Stomach (tissue), 9 donors: Measurements from ENCODE around the gene TMCC2. TPM values are rescaled to one million over a fixed set of nuclear protein-coding genes. Genes with fewer than 3 reads are reported as not detected.
"Not testable (repeated sequence)": the region's sequence is repeated elsewhere in the genome, so short reads cannot be mapped to it uniquely, and the experiment has no call there.

ENCODE experiments used
- DNase-seq, 2 donors: peaks; one replicate each; pipeline versions ENCODE4 v3.0.0 to v3.0.0-alpha.2; 2013 to 2019
- H3K27ac ChIP-seq, 5 donors: fragments of 200-600 bp in 4 of 5; sonication (generic) in 4 of 5; one replicate each; pipeline ENCODE4 v1.5.1; 2013 to 2019; ENCODE audit warnings: mild to moderate bottlenecking in 1 of 5, moderate library complexity in 1 of 5
- H3K27me3 ChIP-seq, 3 donors: fragments of 200-600 bp; sonication (generic); one replicate each; pipeline ENCODE4 v1.5.1; 2017 to 2019; ENCODE audit warnings: mixed run types in 1 of 3
- H3K36me3 ChIP-seq, 4 donors: fragments of 200-600 bp; sonication (generic); 1 replicate in 3 of 4; 2 replicates in 1 of 4; pipeline ENCODE4 v1.5.1; 2016 to 2019
- H3K4me1 ChIP-seq, 4 donors: fragments of 200-600 bp; sonication (generic); one replicate each; pipeline ENCODE4 v1.5.1; 2016 to 2019
- H3K4me3 ChIP-seq, 4 donors: fragments of 200-600 bp; sonication (generic) in 3 of 4; one replicate each; pipeline ENCODE4 v1.5.1; 2016 to 2019; ENCODE audit warnings: mild to moderate bottlenecking in 1 of 4
- H3K9me3 ChIP-seq, 4 donors: fragments of 200-600 bp; sonication (generic); one replicate each; pipeline ENCODE4 v1.5.1; 2016 to 2019
- EP300 ChIP-seq: sonication (generic); formaldehyde crosslinking; IDR thresholded peaks from one replicate; pipeline ENCODE4 v1.6.1; 2017; ENCODE audit warnings: antibody characterized with exemption
- POLR2A ChIP-seq, 4 donors: fragments of 450-650 bp; IDR thresholded peaks; one replicate each; pipeline ENCODE4 v1.6.1; 2016; ENCODE audit warnings: antibody characterized with exemption in 4 of 4, control low read depth in 2 of 4, mild to moderate bottlenecking in 1 of 4, moderate library complexity in 1 of 4
- POLR2AphosphoS5 ChIP-seq, 3 donors: sonication (generic); formaldehyde crosslinking; IDR thresholded peaks; one replicate each; pipeline ENCODE4 v1.6.1; 2016; ENCODE audit warnings: antibody characterized with exemption in 3 of 3
- WGBS, 5 donors: extraction: QIAGEN DNeasy Blood & Tissue Kit in 3 of 5; methylation state at CpG; one replicate each; pipeline versions ENCODE4 v1.1.5 to v1.1.7; 2013 to 2018; 5-methylcytosine and 5-hydroxymethylcytosine counted together
- intact Hi-C: fragments of 100-400 bp; cut with DNase I; formaldehyde crosslinking; loops from one replicate; pipeline ENCODE4 v1.15.1; 2023; ENCODE audit warnings: low total_unique reads
- polyA plus RNA-seq, 3 donors: library from polyadenylated mRNA; stranded (reverse); fragments of 200-250 nt; gene quantifications; one replicate each; pipeline ENCODE4 v1.2.3, GENCODE V29; 2013
- total RNA-seq, 5 donors: library from RNA; depleted of rRNA; stranded (reverse); fragments of >200 nt; gene quantifications; one replicate each; pipeline versions ENCODE4 v1.1.0 to v1.2.3, GENCODE V29; 2014 to 2016
- TF ChIP-seq, protein P1 (sequence below), 7 experiments: fragments of 450-650 bp in 4 of 7; fragments of 200-600 bp in 3 of 7; sonication (generic) in 3 of 7; IDR thresholded peaks; one replicate each; pipeline ENCODE4 v1.5.1; 2016 to 2019; ENCODE audit warnings: antibody characterized with exemption in 7 of 7, control low read depth in 2 of 7, mild to moderate bottlenecking in 1 of 7
- donor health status: healthy with polysubstance abuse.
- donor health status: Bipolar disorder and iron deficiency.
- donor health status: healthy.

The TMCC2 gene
- total and polyA plus RNA-seq, 8 donors, result 0.45 to 3.1 (median 1.5) TPM; not detected in 2

DNA sequence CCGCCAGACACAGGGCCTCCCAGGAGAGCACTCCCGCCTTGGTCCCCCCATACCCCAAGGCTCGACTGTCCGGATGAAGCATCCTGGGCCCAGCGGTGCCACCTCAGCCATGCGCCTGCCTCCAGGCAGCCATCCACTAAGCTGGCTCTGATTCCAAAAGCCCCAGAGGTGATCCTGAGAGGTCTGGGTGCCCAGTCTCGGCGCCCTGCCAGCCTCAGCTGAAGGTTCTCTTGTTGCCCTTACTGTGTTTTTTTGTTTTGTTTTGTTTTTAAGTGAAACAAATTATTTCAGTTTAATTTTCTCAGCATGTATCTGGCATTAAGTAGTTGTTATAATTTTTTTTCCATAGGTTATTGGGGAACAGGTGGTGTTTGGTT lies 48.9 kb downstream of the TMCC2 start:
- Histone ChIP-seq H3K27ac (no peak overlapping the region), H3K9me3 (no peaks in the 10 kb centered on the region), H3K36me3 (peaks cover 0 to 9% (median 3%) of the 10 kb centered on the region in 4 donors), H3K27me3 (no peaks in the 10 kb centered on the region), H3K4me1 (peaks cover 4 to 31% (median 24%) of the 10 kb centered on the region in 4 donors), H3K4me3 (no peak overlapping the region)
- DNase-seq, result no peak
- intact Hi-C loops, result loop anchor here (2.0 kb wide), 1 partner anchor 44 kb away; the partner anchor contains the start of gene NUAK2
- TF ChIP-seq POLR2AphosphoS5 (IDR thresholded peaks at IDR 0.05) (no peak), EP300 (no peak), POLR2A (IDR thresholded peaks at IDR 0.05) (no peak)
- TF ChIP-seq, protein P1, sequence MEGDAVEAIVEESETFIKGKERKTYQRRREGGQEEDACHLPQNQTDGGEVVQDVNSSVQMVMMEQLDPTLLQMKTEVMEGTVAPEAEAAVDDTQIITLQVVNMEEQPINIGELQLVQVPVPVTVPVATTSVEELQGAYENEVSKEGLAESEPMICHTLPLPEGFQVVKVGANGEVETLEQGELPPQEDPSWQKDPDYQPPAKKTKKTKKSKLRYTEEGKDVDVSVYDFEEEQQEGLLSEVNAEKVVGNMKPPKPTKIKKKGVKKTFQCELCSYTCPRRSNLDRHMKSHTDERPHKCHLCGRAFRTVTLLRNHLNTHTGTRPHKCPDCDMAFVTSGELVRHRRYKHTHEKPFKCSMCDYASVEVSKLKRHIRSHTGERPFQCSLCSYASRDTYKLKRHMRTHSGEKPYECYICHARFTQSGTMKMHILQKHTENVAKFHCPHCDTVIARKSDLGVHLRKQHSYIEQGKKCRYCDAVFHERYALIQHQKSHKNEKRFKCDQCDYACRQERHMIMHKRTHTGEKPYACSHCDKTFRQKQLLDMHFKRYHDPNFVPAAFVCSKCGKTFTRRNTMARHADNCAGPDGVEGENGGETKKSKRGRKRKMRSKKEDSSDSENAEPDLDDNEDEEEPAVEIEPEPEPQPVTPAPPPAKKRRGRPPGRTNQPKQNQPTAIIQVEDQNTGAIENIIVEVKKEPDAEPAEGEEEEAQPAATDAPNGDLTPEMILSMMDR (IDR thresholded peaks at IDR 0.05), result no peak
- WGBS, 5 donors, result 84 to 98% (median 87%) methylated on average over 6 to 8 of the region's 8 CpGs

DNA sequence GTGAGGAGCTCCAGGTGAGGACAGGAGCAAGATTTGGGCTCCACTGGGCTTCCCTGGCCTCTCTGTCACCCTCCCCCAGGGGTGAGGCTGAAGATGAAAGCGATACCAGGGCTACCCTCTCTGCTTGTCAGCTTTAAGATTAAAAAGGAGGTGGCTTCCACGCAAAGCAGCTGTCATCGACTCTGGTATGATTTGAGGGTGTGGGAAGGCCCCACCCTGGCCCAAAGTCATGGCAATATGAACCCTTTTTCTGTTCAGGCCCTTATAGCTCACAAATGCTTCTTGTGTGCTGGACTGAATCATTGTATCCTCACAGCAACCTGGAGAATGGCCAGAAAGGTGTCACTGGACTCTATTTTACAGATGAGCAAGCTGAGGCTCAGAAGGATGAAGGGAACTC lies 52.2 kb downstream of the TMCC2 start:
- Histone ChIP-seq H3K9me3 (no peaks in the 10 kb centered on the region), H3K27ac (no peak overlapping the region), H3K4me3 (no peak overlapping the region), H3K36me3 (no peaks in the 10 kb centered on the region), H3K4me1 (peaks cover 11 to 19% (median 16%) of the 10 kb centered on the region in 4 donors), H3K27me3 (no peaks in the 10 kb centered on the region)
- no peak for DNase-seq
- intact Hi-C loops, result no loop called here
- TF ChIP-seq POLR2A (IDR thresholded peaks at IDR 0.05), result no peak
- TF ChIP-seq, protein P1 (IDR thresholded peaks at IDR 0.05), result no peak
- no peak for TF ChIP-seq EP300
- TF ChIP-seq POLR2AphosphoS5 (IDR thresholded peaks at IDR 0.05), result no peak
- WGBS, 5 donors, result 63 to 83% (median 79%) methylated on average over 3 of the region's 3 CpGs

DNA sequence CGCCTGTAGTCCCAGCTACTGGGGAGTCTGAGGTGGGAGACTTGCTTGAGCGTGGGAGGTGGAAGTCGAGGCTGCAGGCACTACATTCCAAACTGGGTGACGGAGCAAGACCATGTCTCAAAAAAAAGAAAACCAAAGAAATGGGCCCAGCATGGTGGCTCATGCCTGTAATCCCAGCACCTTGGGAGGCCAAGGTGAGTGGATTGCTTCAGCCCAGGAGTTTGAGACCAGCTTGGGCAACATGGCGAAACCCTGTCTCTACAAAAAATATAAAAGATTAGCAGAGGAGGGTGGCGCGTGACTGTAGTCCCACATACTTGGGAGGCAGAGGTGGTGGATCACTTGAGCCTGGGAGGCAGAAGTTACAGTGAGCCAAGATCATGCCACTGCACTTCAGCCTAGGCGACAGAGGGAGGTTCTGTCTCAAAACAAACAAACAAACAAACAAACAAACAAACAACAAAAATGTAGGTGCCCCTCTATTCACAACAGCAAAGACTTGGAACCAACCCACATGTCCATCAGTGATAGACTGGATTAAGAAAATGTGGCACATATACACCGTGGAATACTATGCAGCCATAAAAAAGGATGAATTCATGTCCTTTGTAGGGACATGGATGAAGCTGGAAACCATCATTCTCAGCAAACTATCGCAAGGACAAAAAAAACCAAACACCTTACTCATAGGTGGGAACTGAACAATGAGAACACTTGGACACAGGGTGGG lies 53.1 kb downstream of the TMCC2 start:
- intact Hi-C loops, DNase-seq, H3K36me3 ChIP-seq, H3K9me3 ChIP-seq, H3K27me3 ChIP-seq, H3K4me3 ChIP-seq, H3K27ac ChIP-seq: not testable (repeated sequence)
- 95 to 99% (median 97%) methylated on average over 10 of the region's 10 CpGs for WGBS, 5 donors
- H3K4me1 ChIP-seq, result peaks cover 12 to 22% (median 13%) of the 10 kb centered on the region in 4 donors

DNA sequence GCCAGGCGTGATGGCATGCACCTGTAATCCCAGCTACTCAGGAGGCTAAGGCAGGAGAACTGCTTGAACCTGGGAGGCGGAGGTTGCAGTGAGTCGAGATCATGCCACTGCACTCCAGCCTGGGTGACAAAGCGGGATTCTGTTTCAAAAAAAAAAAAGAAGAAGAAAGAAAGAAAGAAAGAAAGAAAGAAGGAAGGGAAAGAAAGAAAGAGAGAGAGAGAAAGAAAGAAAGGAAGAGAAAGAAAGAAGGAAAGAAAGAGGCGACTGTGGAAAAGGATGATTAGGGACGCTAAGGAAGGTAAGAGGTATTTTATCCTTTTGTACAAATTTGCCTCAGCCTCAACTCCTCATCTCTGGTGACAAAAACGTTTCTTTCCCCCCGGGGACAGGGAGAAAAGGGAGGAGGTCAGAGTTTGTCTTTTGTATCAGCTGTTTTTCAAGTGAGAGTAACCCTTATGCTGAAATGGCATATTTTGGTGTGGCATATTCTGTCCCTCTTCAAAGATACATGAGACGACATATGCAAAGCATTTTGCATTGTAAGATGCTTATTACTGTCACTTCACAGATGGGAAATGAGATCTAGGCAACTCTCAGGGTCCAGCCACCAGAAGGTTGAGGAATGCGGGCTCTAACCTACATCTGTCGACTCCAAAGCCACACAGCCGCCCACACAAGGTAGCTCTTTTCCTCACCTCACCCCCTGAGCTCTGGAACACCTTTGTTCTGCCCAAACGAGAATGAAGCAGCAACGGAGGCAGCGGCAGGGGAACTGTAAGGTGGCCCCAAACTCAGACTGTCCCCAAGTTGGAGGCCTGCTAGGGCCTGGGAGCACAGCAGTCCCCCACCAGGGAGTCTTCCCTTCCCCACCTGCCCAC lies 55.8 kb downstream of the TMCC2 start:
- peaks cover 13 to 45% (median 29%) of the 10 kb centered on the region in 4 donors for H3K4me1 ChIP-seq
- H3K27ac ChIP-seq, result peak overlapping the region in 3 of 5 donors; percentile 59 to 73 (median 71)
- no peak for TF ChIP-seq EP300
- no peak for TF ChIP-seq POLR2AphosphoS5 (IDR thresholded peaks at IDR 0.05)
- no peak for TF ChIP-seq POLR2A (IDR thresholded peaks at IDR 0.05)
- TF ChIP-seq, protein P1 (IDR thresholded peaks at IDR 0.05), result no peak
- no peaks in the 10 kb centered on the region for H3K36me3 ChIP-seq
- intact Hi-C loops, result no loop called here
- H3K27me3 ChIP-seq, result no peaks in the 10 kb centered on the region
- DNase-seq, result no peak
- 71 to 80% (median 78%) methylated on average over 15 of the region's 15 CpGs for WGBS, 5 donors
- H3K4me3 ChIP-seq, result no peak overlapping the region
- no peaks in the 10 kb centered on the region for H3K9me3 ChIP-seq
